Effector CD8-positive, alpha-beta T cell (primary cell): ENCODE measurements around the gene DSCAM.
"Not testable (repeated sequence)": the region's sequence is repeated elsewhere in the genome, so short reads cannot be mapped to it uniquely, and the experiment has no call there.

ENCODE experiments used
- DNase-seq: peaks from one replicate; lab custom pipeline; 2025; lab: John Stamatoyannopoulos, UW

DSCAM gene

DNA sequence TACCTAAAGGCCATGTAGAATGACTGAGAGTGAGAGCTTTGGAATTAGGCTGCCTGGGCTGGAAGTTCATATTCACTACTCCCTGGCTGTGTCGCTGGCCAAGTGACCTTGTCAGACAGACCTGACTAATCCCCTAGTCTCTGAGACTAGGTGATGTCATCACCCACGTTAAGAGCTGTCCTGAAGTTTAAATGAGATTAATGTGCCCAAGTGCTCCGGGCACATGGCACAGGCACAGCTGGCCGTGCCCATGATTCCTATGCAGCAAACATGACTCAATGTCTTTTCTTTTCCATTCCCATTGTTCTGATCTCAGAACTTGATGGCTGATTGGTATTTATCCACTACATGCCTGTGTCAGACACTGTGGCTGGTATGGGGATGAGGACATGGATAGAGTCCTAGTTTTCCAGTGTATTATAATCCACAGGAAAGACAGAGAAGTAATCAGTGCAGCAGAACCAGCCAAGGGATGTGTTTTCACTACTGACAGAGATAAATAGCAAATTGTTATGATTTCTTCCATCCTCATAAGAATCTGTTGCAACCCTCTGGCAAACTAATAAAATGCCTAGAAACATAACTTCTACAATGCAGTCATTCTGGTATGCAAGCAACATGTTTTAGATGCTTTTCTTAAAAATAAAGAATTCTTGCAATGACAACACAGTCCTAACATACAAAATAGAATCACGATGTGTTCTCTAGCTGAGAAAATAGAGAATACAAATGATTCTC is 798.8 kb downstream of the DSCAM start:
- DNase-seq, result no peak

DNA sequence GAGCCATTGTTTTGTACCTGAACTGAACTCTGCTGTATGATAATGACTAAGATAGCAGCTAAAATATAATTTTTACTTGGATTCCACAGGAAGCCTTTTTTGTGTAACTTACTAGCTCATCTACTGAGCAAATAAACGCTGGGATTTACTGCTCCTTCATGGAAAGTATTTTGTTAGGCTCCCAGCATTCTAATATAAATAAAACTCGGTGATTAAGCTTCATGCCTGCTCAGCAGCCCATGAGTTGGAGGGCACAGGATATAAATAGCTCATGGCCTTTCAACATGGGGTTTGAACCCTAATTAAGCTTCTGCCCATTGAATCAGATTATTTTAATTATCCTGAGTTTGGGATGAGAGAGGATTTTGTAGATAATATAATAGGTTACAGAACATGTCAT is 799.7 kb downstream of the DSCAM start:
- DNase-seq, result no peak

DNA sequence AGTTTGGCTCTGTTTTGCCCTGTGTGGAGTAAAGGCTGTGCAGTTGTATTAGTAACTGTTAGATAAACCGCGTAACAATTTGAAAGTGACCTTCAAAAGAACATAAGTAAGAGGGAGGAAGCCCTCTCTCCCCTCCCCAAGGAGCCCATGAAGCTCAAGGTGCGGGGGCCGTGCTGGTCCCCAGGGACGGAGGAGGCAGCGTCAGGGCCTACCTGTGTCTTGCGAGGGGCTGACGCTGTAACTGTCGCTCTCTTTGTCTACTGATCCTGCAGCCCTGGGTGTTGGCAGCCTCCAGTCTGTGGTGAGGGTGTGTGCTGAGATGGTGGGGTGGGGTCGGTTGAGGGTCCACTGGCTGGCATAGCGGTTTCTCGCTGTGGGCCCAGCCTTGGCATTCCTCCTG is 803.1 kb downstream of the DSCAM start:
- no peak for DNase-seq

GRCh38 chr21:40043423-40043822 is 803.5 kb downstream of the DSCAM start:
- DNase-seq, result no peak

DNA sequence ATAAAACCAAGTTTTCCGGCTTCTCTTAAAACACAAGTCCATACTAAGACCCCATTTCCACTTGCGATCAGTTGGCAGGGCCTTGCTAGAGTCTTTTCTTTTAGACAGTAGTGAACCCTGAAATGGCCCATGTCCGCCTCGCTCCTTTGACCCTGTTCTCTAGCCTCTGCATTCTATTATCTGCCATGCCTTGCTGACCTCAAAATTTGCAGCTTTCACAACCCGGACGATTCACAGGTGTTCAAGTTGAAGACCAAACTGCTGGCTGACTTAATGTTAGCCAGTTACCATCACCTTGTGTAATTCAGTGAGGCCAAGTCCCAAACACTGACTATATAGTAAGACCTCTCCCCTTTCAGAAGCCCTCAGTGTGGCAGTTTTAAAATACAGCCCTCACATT is 805.5 kb downstream of the DSCAM start:
- no peak for DNase-seq

DNA sequence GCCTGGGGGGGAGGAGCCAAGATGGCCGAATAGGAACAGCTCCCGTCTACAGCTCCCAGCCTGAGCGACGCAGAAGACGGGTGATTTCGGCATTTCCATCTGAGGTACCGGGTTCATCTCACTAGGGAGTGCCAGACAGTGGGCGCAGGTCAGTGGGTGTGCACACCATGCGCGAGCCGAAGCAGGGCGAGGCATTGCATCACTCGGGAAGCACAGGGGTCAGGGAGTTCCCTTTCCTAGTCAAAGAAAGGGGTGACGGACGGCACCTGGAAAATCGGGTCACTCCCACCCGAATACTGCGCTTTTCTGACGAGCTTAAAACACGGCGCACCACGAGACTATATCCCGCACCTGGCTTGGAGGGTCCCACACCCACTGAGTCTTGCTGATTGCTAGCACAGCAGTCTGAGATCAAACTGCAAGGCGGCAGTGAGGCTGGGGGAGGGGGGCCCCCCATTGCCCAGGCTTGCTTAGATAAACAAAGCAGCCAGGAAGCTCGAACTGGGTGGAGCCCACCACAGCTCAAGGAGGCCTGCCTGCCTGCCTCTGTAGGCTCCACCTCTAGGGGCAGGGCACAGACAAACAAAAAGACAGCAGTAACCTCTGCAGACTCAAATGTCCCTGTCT is 813.7 kb downstream of the DSCAM start:
- not testable (repeated sequence) for DNase-seq

GRCh38 chr21:40029888-40030287 is 817.1 kb downstream of the DSCAM start:
- DNase-seq, result no peak

DNA sequence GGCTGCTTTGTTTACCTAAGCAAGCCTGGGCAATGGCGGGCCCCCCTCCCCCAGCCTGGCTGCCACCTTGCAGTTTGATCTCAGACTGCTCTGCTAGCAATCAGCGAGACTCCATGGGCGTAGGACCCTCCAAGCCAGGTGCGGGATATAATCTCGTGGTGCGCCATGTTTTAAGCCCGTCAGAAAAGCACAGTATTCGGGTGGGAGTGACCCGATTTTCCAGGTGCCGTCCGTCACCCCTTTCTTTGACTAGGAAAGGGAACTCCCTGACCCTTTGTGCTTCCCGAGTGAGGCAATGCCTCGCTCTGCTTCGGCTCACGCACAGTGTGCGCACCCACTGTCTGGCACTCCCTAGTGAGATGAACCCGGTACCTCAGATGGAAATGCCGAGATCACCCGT is 818.6 kb downstream of the DSCAM start:
- DNase-seq, result not testable (repeated sequence)

GRCh38 chr21:40021558-40022351 is 825.2 kb downstream of the DSCAM start:
- DNase-seq, result no peak

DNA sequence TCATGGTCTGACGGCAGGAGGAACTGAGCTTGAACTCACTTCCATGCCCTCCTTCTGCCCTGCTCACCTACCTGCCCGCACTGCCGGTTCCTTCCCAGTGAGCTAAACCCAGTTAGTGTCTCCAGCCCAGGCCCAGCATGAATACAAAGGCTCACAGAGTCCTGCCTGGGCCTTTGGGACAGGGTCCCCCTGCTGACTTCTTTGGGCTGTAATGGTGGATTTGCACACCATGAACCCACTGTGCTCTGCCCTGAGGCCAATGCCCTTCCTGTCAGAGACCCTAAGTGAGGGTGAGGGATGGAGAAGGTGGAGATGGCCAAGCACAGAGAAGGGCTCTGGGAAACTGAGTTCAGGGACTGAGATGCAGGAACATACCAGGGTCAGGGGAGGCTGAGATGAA is 826.3 kb downstream of the DSCAM start:
- no peak for DNase-seq

- DNase-seq, result no peak
Measured at GRCh38 chr21:40018871-40019475, 828.0 kb downstream of the DSCAM start.

GRCh38 chr21:40016667-40017066 is 830.3 kb downstream of the DSCAM start:
- DNase-seq, result no peak

- no peak for DNase-seq
Measured at GRCh38 chr21:40016234-40016633, 830.7 kb downstream of the DSCAM start.

DNA sequence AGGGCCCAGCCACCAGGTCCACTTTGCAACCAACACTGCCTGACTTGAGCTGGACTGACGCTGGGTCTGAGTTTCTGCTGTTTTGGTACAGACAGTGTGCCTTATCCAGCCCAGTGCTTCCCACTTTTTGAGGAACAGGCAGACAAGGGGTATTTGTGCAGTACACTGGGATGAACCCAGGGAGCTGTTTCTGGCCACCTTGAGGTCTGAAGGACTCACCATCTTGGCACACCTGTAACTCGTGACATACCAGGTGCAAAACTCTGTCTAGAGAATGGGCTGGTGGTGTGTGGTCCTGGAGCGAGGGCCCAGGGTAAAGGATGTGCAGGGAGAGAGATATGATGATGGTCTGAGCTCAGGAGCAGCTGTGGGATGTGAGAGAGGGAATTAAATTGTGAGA is 831.1 kb downstream of the DSCAM start:
- DNase-seq, result no peak

DNA sequence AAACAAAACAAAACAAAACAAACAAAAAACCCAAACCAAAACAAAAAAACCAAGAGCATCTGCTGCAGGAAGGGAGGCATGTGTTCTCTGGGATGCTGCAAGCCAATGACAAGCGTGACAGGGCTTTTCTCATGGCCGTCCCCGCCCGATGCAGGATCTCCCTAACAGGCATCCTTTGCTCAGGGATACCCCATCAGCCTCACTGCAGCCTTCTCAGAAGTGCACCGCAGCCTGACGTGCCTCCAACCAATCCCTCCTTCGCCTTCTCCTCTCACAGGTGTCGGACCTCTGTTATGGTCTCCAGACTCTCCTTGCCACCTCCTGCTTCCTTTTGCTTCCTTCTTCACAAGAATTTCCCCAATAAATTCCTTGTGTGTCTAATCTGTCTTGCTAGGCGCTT is 832.6 kb downstream of the DSCAM start:
- no peak for DNase-seq

GRCh38 chr21:40013001-40013735 is 833.8 kb downstream of the DSCAM start:
- no peak for DNase-seq

DNA sequence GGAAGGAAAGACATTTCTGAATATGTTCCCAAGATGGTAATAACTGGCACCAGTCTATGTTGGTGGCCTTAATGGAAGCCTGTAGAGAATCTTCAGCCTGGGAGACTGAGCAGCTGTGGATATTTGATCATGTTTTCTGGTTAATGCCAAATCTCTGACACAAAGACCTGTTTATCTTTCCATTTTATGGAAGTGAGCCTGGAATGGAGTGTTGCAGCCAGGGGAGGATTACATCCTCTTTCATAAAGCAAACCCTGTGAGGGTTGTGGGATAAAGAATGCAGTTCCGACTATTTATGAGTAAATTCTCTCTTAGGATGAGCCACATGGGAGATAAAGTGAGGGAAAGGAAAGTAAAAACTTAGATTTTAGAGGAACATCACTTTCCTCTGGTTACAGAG is 835.6 kb downstream of the DSCAM start:
- no peak for DNase-seq

GRCh38 chr21:40002978-40003377 is 844.0 kb downstream of the DSCAM start:
- DNase-seq, result no peak

GRCh38 chr21:39984286-39984991 is 862.5 kb downstream of the DSCAM start:
- DNase-seq, result no peak

GRCh38 chr21:39980241-39980820 is 866.6 kb downstream of the DSCAM start:
- DNase-seq, result no peak

DNA sequence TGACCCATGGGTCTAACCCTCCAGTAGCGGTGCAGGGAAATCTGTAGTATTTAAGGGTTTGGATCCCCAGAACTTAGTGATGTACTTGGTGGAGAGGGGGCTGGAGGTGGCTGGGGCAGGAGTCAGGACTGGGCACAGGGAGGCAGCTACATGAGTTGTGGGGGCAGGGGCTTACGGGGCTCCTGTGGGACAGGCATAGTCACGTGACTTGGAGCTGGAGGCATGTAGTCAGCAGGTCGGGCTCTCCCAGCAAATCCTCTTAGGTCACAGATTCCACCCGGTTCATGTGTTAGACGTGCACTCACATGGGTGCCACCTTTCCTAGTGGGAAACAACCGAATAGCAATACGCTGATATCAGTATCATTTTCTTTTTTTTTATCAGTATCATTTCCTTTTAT is 867.6 kb downstream of the DSCAM start:
- DNase-seq, result no peak
